Endothelial cell of umbilical vein (primary cell): ENCODE data around the gene SGPL1. TPM values are rescaled to one million over a fixed set of nuclear protein-coding genes. Genes with fewer than 3 reads are reported as not detected.

ENCODE experiments used
- BruUV-seq: library from RNA; stranded (reverse); fragments of 400-500 nt; replicated peaks from 2 replicates; lab custom pipeline; 2021; lab: Mats Ljungman, UMichigan
- CTCF ChIA-PET: fragments of 300-600, 350-600 bp; sonication (Branson Sonifier 250); formaldehyde crosslinking; loops from one replicate; lab custom pipeline; 2021; ENCODE audit warnings: antibody characterized with exemption, inconsistent platforms; lab: Charles Lee
- POLR2A ChIA-PET: fragments of 300-600, 350-600 bp; sonication (Branson Sonifier 250); formaldehyde crosslinking; loops from one replicate; lab custom pipeline; 2021; ENCODE audit warnings: antibody characterized with exemption, inconsistent platforms; lab: Charles Lee
- DNase-seq: peaks from one replicate; pipeline ENCODE4 v3.0.0-alpha.2; 2011; ENCODE audit warnings: low read depth, low spot score
- FAIRE-seq: peaks from 2 replicates; lab custom pipeline; 2011; peaks lifted over from hg19 to GRCh38; lab: Jason Lieb, UNC
- H2AFZ ChIP-seq: 2 replicates; pipeline ENCODE4 v1.6.0; 2012; ENCODE audit warnings: low read depth, low read length, control low read depth, inconsistent platforms
- H3K27ac ChIP-seq: 2 replicates; pipeline ENCODE4 v1.5.1; 2011; ENCODE audit warnings: low read depth, mild to moderate bottlenecking, control low read depth, low read length, moderate library complexity; ENCODE audit not compliant: insufficient read depth
- H3K27me3 ChIP-seq, 2 experiments: 2 replicates each; pipeline versions ENCODE4 v1.6.0 to v1.6.1; 2011; ENCODE audit warnings: low read length in 2 of 2, mixed read lengths in 1 of 2; ENCODE audit not compliant: control insufficient read depth in 2 of 2, insufficient read depth in 2 of 2
- H3K36me3 ChIP-seq, 2 experiments: 2 replicates in 1 of 2; 3 replicates in 1 of 2; pipeline ENCODE4 v1.5.1; 2011; ENCODE audit warnings: low read length in 2 of 2, mild to moderate bottlenecking in 1 of 2, moderate library complexity in 1 of 2; ENCODE audit not compliant: control insufficient read depth in 2 of 2, insufficient read depth in 2 of 2; ENCODE audit errors: extremely low read depth in 1 of 2
- H3K4me1 ChIP-seq: 3 replicates; pipeline ENCODE4 v1.5.1; 2011; ENCODE audit warnings: mild to moderate bottlenecking, low read length; ENCODE audit not compliant: control insufficient read depth, insufficient read depth; ENCODE audit errors: extremely low read depth
- H3K4me2 ChIP-seq: 2 replicates; pipeline ENCODE4 v1.6.1; 2011; ENCODE audit warnings: low read length, control low read depth, mixed read lengths; ENCODE audit not compliant: insufficient read depth
- H3K4me3 ChIP-seq, 3 experiments: fragments of 200-600 bp in 1 of 3; sonication (generic), shearing (Covaris generic) in 1 of 3; replicated peaks in 1 of 3; 2 replicates each; pipeline ENCODE4 v1.5.1; 2011 to 2016; ENCODE audit warnings: control low read depth in 3 of 3, low read length in 3 of 3, mild to moderate bottlenecking in 2 of 3, inconsistent platforms in 1 of 3, low read depth in 1 of 3, moderate library complexity in 1 of 3; ENCODE audit not compliant: insufficient read depth in 1 of 3
- H3K79me2 ChIP-seq: 2 replicates; pipeline ENCODE4 v1.6.0; 2012; ENCODE audit warnings: low read length, inconsistent platforms; ENCODE audit not compliant: control insufficient read depth, insufficient read depth
- H3K9ac ChIP-seq: replicated peaks from 2 replicates; pipeline ENCODE3; 2011; ENCODE audit warnings: low read length, control low read depth; ENCODE audit not compliant: insufficient read depth; ENCODE audit errors: extremely low read depth
- H3K9me1 ChIP-seq: replicated peaks from 3 replicates; pipeline ENCODE4 v1.6.0; 2011; ENCODE audit warnings: mild to moderate bottlenecking, low read length; ENCODE audit not compliant: control insufficient read depth, insufficient read depth; ENCODE audit errors: extremely low read depth
- H3K9me3 ChIP-seq: replicated peaks from 2 replicates; pipeline ENCODE4 v1.5.1; 2012; ENCODE audit warnings: low read length, inconsistent platforms; ENCODE audit not compliant: control insufficient read depth, insufficient read depth
- H4K20me1 ChIP-seq: replicated peaks from 2 replicates; pipeline ENCODE3; 2011; ENCODE audit warnings: mild to moderate bottlenecking, low read length; ENCODE audit not compliant: control insufficient read depth, insufficient read depth; ENCODE audit errors: extremely low read depth
- EZH2 ChIP-seq: IDR thresholded peaks from 2 replicates; pipeline ENCODE4 v1.6.1; 2012; ENCODE audit warnings: borderline replicate concordance, low read depth, mild to moderate bottlenecking, moderate library complexity, low read length, inconsistent platforms; ENCODE audit not compliant: severe bottlenecking
- FOS ChIP-seq: IDR thresholded peaks from 2 replicates; pipeline ENCODE4 v1.6.1; 2011; ENCODE audit warnings: mild to moderate bottlenecking, low read length, moderate library complexity, borderline replicate concordance; ENCODE audit not compliant: insufficient read depth
- GATA2 ChIP-seq: IDR thresholded peaks from 2 replicates; pipeline ENCODE4 v1.7.0; 2011; ENCODE audit warnings: low read depth, mild to moderate bottlenecking, moderate library complexity, mixed read lengths, low read length; ENCODE audit not compliant: insufficient read length, insufficient read depth
- JUN ChIP-seq: IDR thresholded peaks from 2 replicates; pipeline ENCODE4 v1.6.1; 2011; ENCODE audit warnings: borderline replicate concordance, low read depth; ENCODE audit not compliant: insufficient read length, insufficient read depth
- MYC ChIP-seq: IDR thresholded peaks from one replicate; pipeline ENCODE4 v1.6.1; 2011; ENCODE audit warnings: mild to moderate bottlenecking, low read depth, low read length
- POLR2A ChIP-seq: IDR thresholded peaks from 2 replicates; pipeline ENCODE4 v1.6.1; 2012; ENCODE audit warnings: low read depth, mild to moderate bottlenecking, control low read depth, low read length
- POLR2AphosphoS5 ChIP-seq: IDR thresholded peaks from 2 replicates; pipeline ENCODE4 v1.6.1; 2012; ENCODE audit warnings: low read depth, mild to moderate bottlenecking, control low read depth, low read length, moderate library complexity; ENCODE audit not compliant: insufficient read depth
- dilution Hi-C: fragments of 300-500 bp; cut with MboI; formaldehyde crosslinking; loops from one replicate; pipeline ENCODE4 v1.15.0; 2019; ENCODE audit warnings: low sequenced_read_pairs; ENCODE audit not compliant: extremely low pct_ligation_motif_present
- intact Hi-C: fragments of 100-400 bp; cut with micrococcal nuclease; formaldehyde crosslinking; loops from one replicate; pipeline ENCODE4 v1.10.0; 2022
- polyA plus RNA-seq, 4 experiments: library from polyadenylated mRNA; depleted of rRNA in 3 of 4; stranded (reverse) in 3 of 4; unstranded in 1 of 4; fragments of >200 nt; gene quantifications; 2 replicates each; pipeline versions ENCODE4 v1.2.1 to v1.2.3, GENCODE V29; 2011 to 2012; ENCODE audit warnings: missing spikeins in 1 of 4
- total RNA-seq: library from RNA; stranded (reverse); gene quantifications from 2 replicates; pipeline ENCODE4 v1.2.3, GENCODE V29; 2021
- TF ChIP-seq, protein P1 (sequence below): IDR thresholded peaks from 2 replicates; pipeline ENCODE4 v1.6.1; 2011; ENCODE audit not compliant: insufficient read depth, insufficient read length
- TF ChIP-seq, protein P2 (sequence below), 2 donors: IDR thresholded peaks; 1 replicate in 1 of 2; 2 replicates in 1 of 2; pipeline ENCODE4 v1.5.1; 2011; ENCODE audit warnings: low read length in 2 of 2, mild to moderate bottlenecking in 2 of 2, moderate library complexity in 2 of 2, control low read depth in 1 of 2, inconsistent platforms in 1 of 2, low read depth in 1 of 2; ENCODE audit not compliant: insufficient read depth in 1 of 2; ENCODE audit errors: extremely low read depth in 1 of 2

The SGPL1 gene
- total and polyA plus RNA-seq, 2 donors (not counting 3 experiments of a cell fraction or from before 2014, with no cell fraction given) = 11.4 to 25.2 TPM

DNA sequence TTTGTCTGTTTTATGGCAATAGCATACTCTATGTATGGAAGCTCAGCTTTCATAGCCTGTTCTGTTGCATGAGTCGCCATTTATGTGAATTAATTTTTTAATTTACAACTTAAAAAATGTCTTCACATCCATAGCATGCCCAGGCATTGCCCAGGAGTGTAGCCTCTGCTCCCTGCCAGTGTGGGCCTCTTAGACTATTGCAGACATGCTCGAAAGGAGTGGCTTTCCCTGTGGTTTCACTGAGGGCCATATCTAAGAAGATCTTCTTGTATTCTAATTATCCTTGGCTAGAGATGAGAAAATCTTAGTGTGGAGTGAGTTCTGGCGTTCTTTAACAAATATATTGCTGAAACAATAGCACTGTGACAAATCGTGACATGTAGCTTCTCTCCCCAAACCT, 37.3 kb downstream of the SGPL1 start:
- Histone ChIP-seq H3K9me1 (no peaks in the 10 kb centered on the region), H3K4me3 (no peak overlapping the region), H3K9me3 (no peaks in the 10 kb centered on the region), H3K4me1 (no peaks in the 10 kb centered on the region), H3K4me2 (no peak overlapping the region), H4K20me1 (no peaks in the 10 kb centered on the region), H3K79me2 (no peaks in the 10 kb centered on the region), H3K36me3 (peaks cover 2 to 6% of the 10 kb centered on the region in 2 experiments), H2AFZ (no peak overlapping the region), H3K27ac (no peak overlapping the region), H3K9ac (no peak overlapping the region), H3K27me3 (no peaks in the 10 kb centered on the region)
- ChIA-PET CTCF (interaction anchor here (1.1 to 1.7 kb wide), 2 partner anchors 9 to 26 kb away, joined by 3 to 4 read pairs; no protein-coding TSS in a partner anchor), POLR2A (interaction anchor here (0.7 kb wide), 1 partner anchor 93 kb away, joined by 3 read pairs; no protein-coding TSS in a partner anchor)
- no peak for DNase-seq
- TF ChIP-seq MYC (no peak), POLR2A (no peak), GATA2 (no peak), FOS (no peak), POLR2AphosphoS5 (no peak), JUN (no peak), EZH2 (no peak)
- TF ChIP-seq, protein P1, sequence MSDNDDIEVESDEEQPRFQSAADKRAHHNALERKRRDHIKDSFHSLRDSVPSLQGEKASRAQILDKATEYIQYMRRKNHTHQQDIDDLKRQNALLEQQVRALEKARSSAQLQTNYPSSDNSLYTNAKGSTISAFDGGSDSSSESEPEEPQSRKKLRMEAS = no peak
- TF ChIP-seq, protein P2, sequence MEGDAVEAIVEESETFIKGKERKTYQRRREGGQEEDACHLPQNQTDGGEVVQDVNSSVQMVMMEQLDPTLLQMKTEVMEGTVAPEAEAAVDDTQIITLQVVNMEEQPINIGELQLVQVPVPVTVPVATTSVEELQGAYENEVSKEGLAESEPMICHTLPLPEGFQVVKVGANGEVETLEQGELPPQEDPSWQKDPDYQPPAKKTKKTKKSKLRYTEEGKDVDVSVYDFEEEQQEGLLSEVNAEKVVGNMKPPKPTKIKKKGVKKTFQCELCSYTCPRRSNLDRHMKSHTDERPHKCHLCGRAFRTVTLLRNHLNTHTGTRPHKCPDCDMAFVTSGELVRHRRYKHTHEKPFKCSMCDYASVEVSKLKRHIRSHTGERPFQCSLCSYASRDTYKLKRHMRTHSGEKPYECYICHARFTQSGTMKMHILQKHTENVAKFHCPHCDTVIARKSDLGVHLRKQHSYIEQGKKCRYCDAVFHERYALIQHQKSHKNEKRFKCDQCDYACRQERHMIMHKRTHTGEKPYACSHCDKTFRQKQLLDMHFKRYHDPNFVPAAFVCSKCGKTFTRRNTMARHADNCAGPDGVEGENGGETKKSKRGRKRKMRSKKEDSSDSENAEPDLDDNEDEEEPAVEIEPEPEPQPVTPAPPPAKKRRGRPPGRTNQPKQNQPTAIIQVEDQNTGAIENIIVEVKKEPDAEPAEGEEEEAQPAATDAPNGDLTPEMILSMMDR (IDR thresholded peaks at IDR 0.05; ENCODE audit: extremely low read depth in 1 of 2, insufficient read depth in 1 of 2, low read depth in 1 of 2, low read length in 2 of 2) = no peak
- dilution Hi-C loops (no loop called here), intact Hi-C loops (no loop called here)
- no TSS peak for BruUV-seq
- no peak for FAIRE-seq
